ENCODE measurements around the gene GNB1L. TPM values are rescaled to one million over a fixed set of nuclear protein-coding genes. Genes with fewer than 3 reads are reported as not detected.

The GNB1L gene
- total RNA-seq, 2 donors from 2014 or later, result 5.6 to 12.0 TPM

GRCh38 chr22:19784384-19785175, 70.1 kb downstream of the GNB1L start:
- H3K27me3 ChIP-seq (replicated peaks; ENCODE audit: insufficient read depth), result no peaks in the 10 kb centered on the region
- intact Hi-C loops (cut with DNase I), result no loop called here

GRCh38 chr22:19783586-19784383, 70.9 kb downstream of the GNB1L start:
- no peaks in the 10 kb centered on the region for H3K4me1 ChIP-seq (replicated peaks)
- DNase-seq (ENCODE audit: low spot score), result no peak

More at GRCh38 chr22:19784384-19785175, 70.1 kb downstream of the GNB1L start:
- Histone ChIP-seq H3K9me3 (no peaks in the 10 kb centered on the region), H3K4me1 (replicated peaks) (no peaks in the 10 kb centered on the region), H3K36me3 (no peaks in the 10 kb centered on the region), H3K27ac (no peak overlapping the region), H3K4me3 (no peak overlapping the region)
- DNase-seq (ENCODE audit: low spot score), result no peak
- WGBS, result 89% methylated on average over 29 of the region's 33 CpGs
- TF ChIP-seq CTCF (IDR thresholded peaks at IDR 0.05) (no peak), POLR2A (IDR thresholded peaks at IDR 0.05) (no peak), POLR2AphosphoS5 (IDR thresholded peaks at IDR 0.05) (no peak)

GRCh38 chr22:19782533-19782932, 72.1 kb downstream of the GNB1L start:
- TF ChIP-seq CTCF (IDR thresholded peaks at IDR 0.05) (no peak), POLR2A (IDR thresholded peaks at IDR 0.05) (no peak), POLR2AphosphoS5 (IDR thresholded peaks at IDR 0.05) (no peak)
- no peaks in the 10 kb centered on the region for H3K9me3 ChIP-seq
- intact Hi-C loops (cut with DNase I), result no loop called here
- no peaks in the 10 kb centered on the region for H3K4me1 ChIP-seq (replicated peaks)
- DNase-seq (ENCODE audit: low spot score), result no peak
- no peak overlapping the region for H3K4me3 ChIP-seq
- no peaks in the 10 kb centered on the region for H3K36me3 ChIP-seq
- H3K27ac ChIP-seq, result no peak overlapping the region
- no peaks in the 10 kb centered on the region for H3K27me3 ChIP-seq (replicated peaks; ENCODE audit: insufficient read depth)
- 94% methylated on average over 1 of the region's 1 CpG for WGBS

More at GRCh38 chr22:19783586-19784383, 70.9 kb downstream of the GNB1L start:
- no peaks in the 10 kb centered on the region for H3K9me3 ChIP-seq
- intact Hi-C loops (cut with DNase I), result no loop called here
- H3K27ac ChIP-seq, result no peak overlapping the region
- TF ChIP-seq POLR2AphosphoS5 (IDR thresholded peaks at IDR 0.05) (no peak), POLR2A (IDR thresholded peaks at IDR 0.05) (no peak), CTCF (IDR thresholded peaks at IDR 0.05) (no peak)
- H3K4me3 ChIP-seq, result no peak overlapping the region
- no peaks in the 10 kb centered on the region for H3K27me3 ChIP-seq (replicated peaks; ENCODE audit: insufficient read depth)
- H3K36me3 ChIP-seq, result no peaks in the 10 kb centered on the region
- WGBS, result 68% methylated on average over 22 of the region's 24 CpGs

- 49% methylated on average over 13 of the region's 13 CpGs for WGBS
- no peaks in the 10 kb centered on the region for H3K4me1 ChIP-seq (replicated peaks)
- TF ChIP-seq CTCF (IDR thresholded peaks at IDR 0.05), result no peak
- TF ChIP-seq POLR2AphosphoS5 (IDR thresholded peaks at IDR 0.05), result no peak
- no peak for TF ChIP-seq POLR2A (IDR thresholded peaks at IDR 0.05)
- intact Hi-C loops (cut with DNase I), result no loop called here
- no peaks in the 10 kb centered on the region for H3K36me3 ChIP-seq
- H3K27ac ChIP-seq, result no peak overlapping the region
- DNase-seq (ENCODE audit: low spot score), result no peak
- H3K4me3 ChIP-seq, result no peak overlapping the region
- no peaks in the 10 kb centered on the region for H3K9me3 ChIP-seq
- H3K27me3 ChIP-seq (replicated peaks; ENCODE audit: insufficient read depth), result no peaks in the 10 kb centered on the region
Observed at GRCh38 chr22:19779685-19780268, 74.9 kb downstream of the GNB1L start.

Measured in prostate gland (tissue), 2 donors.